AG04450 (cell line): ENCODE results near the gene FCHO2. TPM values are rescaled to one million over a fixed set of nuclear protein-coding genes. Genes with fewer than 3 reads are reported as not detected.

Experiments used
- CTCF ChIA-PET: fragments of 300-600, 350-600 bp; formaldehyde crosslinking; extraction: SDS; loops from one replicate; lab custom pipeline; 2022; ENCODE audit warnings: antibody characterized with exemption, inconsistent platforms; lab: Charles Lee
- POLR2A ChIA-PET: fragments of 350-600 bp; formaldehyde crosslinking; extraction: SDS; loops from one replicate; lab custom pipeline; 2021; ENCODE audit warnings: antibody characterized with exemption, inconsistent platforms; lab: Yijun Ruan, JAX
- DNase-seq: peaks from one replicate; pipeline ENCODE4 v3.0.0-alpha.2; 2011; ENCODE audit warnings: low read depth, low spot score
- H3K27ac ChIP-seq: one replicate; pipeline ENCODE4 v1.5.1; 2012; ENCODE audit warnings: low read depth, low read length, control low read depth
- H3K27me3 ChIP-seq: one replicate; pipeline ENCODE4 v1.6.0; 2012; ENCODE audit warnings: low read length; ENCODE audit not compliant: control insufficient read depth, insufficient read depth
- H3K4me3 ChIP-seq: 2 replicates; pipeline ENCODE4 v1.5.1; 2011; ENCODE audit warnings: mild to moderate bottlenecking, low read depth, low read length, control low read depth
- H3K9me3 ChIP-seq: 2 replicates; pipeline ENCODE4 v1.5.1; 2012; ENCODE audit warnings: low read length; ENCODE audit not compliant: control insufficient read depth, insufficient read depth
- CTCF ChIP-seq: IDR thresholded peaks from 2 replicates; pipeline ENCODE4 v1.5.1; 2011; ENCODE audit warnings: low read depth, low read length, control low read depth, inconsistent platforms
- polyA plus RNA-seq: library from polyadenylated mRNA; depleted of rRNA; stranded (reverse); fragments of >200 nt; gene quantifications from 2 replicates; pipeline ENCODE4 v1.2.3, GENCODE V29; 2011

FCHO2 gene
- polyA plus RNA-seq, 1 experiment = 10.4 TPM

- H3K4me3 ChIP-seq = no peak overlapping the region
- CTCF ChIA-PET = no interaction called here
These were observed 29.9 kb downstream of the FCHO2 start for GRCh38 chr5:72985719-72986118.

GRCh38 chr5:72988769-72989168 lies 32.9 kb downstream of the FCHO2 start:
- Histone ChIP-seq H3K27ac (no peak overlapping the region), H3K4me3 (no peak overlapping the region), H3K9me3 (no peaks in the 10 kb centered on the region), H3K27me3 (no peaks in the 10 kb centered on the region)
- no peak for DNase-seq
- ChIA-PET POLR2A (no interaction called here), CTCF (interaction anchor here (0.6 kb wide), 1 partner anchor 10 kb away, joined by 5 read pairs; no protein-coding TSS in a partner anchor)
- TF ChIP-seq CTCF = no peak

More at GRCh38 chr5:72985719-72986118, 29.9 kb downstream of the FCHO2 start:
- H3K9me3 ChIP-seq = no peaks in the 10 kb centered on the region
- no peak for DNase-seq
- H3K27ac ChIP-seq = no peak overlapping the region
- TF ChIP-seq CTCF = no peak
- POLR2A ChIA-PET = no interaction called here
- no peaks in the 10 kb centered on the region for H3K27me3 ChIP-seq

- ChIA-PET CTCF (no interaction called here), POLR2A (no interaction called here)
- TF ChIP-seq CTCF = no peak
- Histone ChIP-seq H3K4me3 (no peak overlapping the region), H3K27ac (no peak overlapping the region), H3K9me3 (peaks cover under 1% of the 10 kb centered on the region; the same call in 1 of the 2 replicates), H3K27me3 (no peaks in the 10 kb centered on the region)
- DNase-seq = no peak
These were observed 35.6 kb downstream of the FCHO2 start for GRCh38 chr5:72991394-72991793.

GRCh38 chr5:72994578-72994977 lies 38.7 kb downstream of the FCHO2 start:
- peaks cover 3% of the 10 kb centered on the region; the same call in 1 of the 2 replicates for H3K9me3 ChIP-seq
- ChIA-PET POLR2A (no interaction called here), CTCF (no interaction called here)
- no peaks in the 10 kb centered on the region for H3K27me3 ChIP-seq
- no peak overlapping the region for H3K4me3 ChIP-seq
- DNase-seq = no peak
- TF ChIP-seq CTCF = no peak
- H3K27ac ChIP-seq = no peak overlapping the region

- Histone ChIP-seq H3K4me3 (no peak overlapping the region), H3K27ac (no peak overlapping the region), H3K9me3 (peaks cover 3% of the 10 kb centered on the region; the same call in 1 of the 2 replicates), H3K27me3 (no peaks in the 10 kb centered on the region)
- TF ChIP-seq CTCF = no peak
- no peak for DNase-seq
- POLR2A ChIA-PET = interaction anchor here (1.2 kb wide), 1 partner anchor 75 kb away, joined by 3 read pairs; no protein-coding TSS in a partner anchor
- CTCF ChIA-PET = no interaction called here
These were observed 40.8 kb downstream of the FCHO2 start for GRCh38 chr5:72996632-72997031.
